Measurements from ENCODE around the gene RNF151.
"Not testable (repeated sequence)": the region's sequence is repeated elsewhere in the genome, so short reads cannot be mapped to it uniquely, and the experiment has no call there.

Gene RNF151

DNA sequence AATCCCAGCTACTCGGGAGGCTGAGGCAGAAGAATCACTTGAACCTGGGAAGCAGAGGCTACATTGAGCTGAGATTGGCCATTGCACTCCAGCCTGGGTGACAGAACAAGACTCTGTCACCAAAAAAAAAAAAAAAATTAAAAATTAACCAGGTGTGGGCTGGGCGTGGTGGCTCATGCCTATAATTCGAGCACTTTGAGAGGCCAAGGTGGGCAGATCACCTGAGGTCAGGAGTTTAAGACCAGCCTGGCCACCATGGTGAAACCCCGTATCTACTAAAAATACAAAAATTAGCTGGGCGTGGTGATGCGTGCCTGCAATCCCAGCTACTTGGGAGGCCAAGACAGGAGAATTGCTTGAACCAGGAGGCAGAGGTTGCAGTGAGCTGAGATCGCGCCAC lies 26.8 kb upstream of the RNF151 start:
- DNase-seq, result not testable (repeated sequence)

DNA sequence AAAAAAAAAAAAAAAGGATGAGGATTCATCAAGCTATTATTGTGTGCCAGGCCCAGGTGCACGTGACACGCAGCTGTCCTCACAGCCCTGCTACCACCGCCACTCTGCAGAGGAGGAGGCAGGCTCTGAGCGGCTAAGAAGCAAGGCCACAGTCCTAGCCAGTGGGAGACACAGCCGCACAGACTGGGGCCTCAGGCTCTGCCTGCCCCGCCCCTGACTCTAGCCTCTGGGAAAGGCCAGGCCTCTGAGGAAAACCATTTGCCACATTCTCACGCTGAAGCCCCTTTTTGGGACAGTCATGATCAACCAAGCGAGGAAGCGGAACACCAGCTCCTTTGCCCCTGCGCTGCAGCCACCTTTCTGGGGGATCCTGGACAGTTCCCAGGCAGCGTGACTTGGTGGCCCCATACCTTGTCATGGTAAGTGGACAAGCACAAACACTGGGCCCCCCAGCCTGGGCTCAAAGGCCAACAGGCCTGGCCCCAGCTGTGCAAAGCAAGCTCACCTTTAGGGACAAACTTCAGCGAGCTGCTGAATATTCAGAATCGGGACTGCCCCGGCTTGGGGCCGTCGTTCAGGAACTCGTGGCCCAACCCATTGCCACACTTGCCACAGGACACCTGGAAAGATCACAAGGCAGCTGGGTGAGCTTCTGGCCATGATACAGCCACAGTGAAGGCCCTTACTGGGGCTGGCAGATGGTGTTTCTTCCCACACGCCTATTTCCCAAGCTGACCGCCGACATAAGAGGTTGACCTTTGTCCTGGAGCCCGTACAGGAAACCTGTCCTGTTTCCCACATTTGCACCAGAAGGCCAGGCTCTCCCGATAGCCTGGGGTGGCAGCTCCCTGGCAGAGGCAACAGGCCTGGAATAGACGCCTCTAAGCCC lies 26.1 kb upstream of the RNF151 start:
- no peak for DNase-seq

DNA sequence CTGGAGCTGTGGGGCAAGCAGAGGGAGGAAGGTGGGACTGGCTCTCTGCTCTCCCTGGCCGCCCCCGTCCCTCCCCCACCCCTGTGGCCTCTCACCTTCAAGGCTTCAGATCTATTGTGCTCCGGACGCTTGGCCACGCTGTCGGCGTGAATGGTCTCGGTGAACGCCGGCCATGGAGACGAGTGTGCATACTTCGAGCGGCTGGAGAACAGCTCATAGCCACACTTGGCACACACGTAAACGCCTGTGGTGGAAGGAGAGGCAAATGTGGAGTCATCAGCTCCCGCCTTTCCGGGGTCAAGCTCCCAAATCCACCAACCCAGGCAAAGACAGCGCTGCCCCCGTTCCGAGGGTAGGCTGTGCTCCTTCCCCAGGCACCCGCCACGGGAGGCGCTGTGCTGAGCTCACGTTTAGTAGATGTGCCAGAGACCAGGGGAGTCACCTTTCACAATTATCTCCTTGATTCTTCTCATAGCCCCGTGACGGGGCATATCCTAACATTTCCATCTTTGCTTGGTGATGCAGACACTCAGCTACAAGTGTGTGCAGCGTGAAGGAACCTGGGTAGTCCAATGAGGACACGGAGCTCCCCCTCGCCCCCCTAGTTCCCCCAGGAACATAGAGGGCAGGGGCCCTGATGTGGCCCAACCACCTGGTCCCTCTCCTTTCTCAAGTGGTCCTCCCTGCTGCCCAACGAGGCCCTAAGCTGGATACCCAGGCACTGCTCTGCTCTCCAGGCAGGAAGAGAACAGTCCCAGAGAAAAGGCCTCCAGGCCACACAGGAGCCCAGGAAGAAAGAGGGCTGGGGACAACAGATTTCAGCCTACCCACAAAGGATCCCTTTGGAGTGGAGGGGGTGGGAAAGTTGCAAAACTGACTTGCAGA lies 25.3 kb upstream of the RNF151 start:
- DNase-seq, result no peak

DNA sequence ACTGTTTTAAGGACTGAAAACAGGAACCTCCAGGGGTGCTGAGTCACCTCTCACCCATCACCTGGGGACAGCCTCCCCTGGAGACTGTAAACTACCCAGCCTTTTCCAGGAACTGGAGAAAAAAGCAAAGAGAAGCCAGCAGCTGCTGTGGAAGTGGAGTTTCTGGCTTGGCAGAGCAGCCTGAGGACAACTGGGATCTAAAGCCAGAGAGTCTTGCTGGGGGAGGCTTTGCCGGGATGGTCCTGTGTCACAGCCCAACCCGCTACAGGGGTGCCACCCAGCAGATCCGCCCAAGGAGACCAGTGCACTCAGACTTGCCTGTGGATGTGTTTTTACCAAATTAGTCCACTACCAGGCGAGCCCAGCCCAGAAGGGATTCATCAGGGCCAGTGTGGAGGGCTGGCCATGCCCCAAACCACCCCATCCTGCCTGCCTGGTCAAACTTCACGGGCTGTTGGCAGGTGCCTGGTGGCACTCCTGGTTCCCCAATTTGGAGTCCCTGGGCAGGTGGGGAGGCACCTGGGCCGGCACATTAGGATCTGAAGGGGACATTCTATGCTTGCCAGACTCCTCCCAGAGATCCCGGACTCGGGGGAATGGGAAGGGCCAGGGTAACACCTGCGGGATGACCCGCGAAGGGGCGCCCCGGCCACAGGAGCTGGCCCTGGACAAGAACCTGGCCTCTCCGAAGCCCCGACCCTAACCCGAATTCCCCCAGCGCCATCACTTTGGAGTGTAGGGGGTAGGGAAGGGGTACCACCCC lies 24.4 kb upstream of the RNF151 start:
- DNase-seq, result no peak

DNA sequence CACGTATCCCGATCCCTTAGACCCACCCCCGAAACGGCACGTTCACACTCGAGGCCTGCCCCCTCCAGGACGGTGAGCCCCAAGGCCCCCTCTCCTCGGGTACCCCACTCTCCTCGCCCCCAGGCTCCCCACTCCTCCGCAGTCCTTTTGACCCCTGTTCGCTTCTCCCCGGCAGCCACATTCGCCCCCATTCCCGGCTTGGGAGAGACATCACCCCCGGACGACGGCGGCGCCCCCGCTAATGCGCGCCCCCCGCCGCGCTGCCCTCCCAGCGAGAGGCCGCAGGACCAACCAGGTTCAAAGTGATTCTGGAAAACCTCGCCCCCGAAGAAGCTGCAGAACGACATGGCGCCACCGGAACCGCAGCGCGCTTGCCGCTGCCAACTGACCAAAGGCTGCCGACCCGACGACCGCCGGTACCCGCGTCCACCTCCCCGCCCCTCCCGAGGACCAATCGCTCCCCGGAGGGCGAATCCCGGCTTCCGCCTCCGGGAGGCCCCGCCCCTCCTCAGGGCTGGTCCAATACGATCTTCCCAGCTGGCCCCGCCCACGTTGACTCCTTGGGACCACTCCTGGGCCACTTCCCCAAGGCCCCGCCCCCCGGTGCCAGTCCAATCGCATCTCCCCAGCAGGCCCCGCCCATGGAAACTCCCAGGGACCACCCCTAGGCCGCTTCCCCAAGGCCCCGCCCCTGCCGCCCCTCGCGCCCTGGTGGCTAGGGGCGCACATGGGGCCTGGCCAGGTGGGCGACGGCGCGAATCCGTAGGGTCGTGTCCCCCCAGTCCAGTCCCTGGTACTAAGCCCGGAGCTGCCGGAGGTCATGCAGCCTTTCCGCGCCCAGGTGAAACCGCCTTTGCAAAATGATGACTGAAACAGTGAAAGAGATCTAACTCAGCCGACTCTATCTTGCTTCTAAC lies 23.6 kb upstream of the RNF151 start, which contains the start of gene MSRB1:
MSRB1 (minus strand) TSS at position 390 of the 917 bp plus-strand sequence; CDS start at position 347, 43 bp downstream.
- peak; percentile 94 for DNase-seq

DNA sequence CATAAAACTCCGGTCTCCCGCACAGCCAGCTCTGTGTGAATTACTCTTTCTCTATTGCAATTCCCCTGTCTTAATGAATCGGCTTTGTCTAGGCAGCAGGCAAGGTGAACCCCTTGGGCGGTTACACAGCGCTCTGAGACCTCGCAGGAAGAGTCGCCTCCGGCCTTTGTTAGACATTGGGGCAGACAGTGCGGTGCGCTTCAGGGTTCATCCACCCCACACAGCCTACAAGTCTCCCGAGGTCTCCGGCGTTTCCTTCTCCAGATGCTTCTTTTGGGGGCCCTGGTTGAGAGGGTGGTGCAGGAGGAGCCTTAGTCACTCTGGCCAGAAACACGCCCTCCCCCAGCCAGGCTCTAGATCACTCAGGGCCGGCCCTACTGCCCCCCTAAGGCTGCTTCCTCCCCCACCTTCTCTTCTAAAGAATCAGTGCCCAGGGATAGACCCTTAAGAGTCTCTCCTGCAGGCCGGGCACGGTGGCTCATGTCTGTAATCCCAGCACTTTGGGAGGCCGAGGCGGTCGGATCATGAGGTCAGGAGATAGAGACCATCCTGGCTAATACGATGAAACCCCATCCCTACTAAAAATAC lies 21.9 kb upstream of the RNF151 start:
- no peak for DNase-seq

DNA sequence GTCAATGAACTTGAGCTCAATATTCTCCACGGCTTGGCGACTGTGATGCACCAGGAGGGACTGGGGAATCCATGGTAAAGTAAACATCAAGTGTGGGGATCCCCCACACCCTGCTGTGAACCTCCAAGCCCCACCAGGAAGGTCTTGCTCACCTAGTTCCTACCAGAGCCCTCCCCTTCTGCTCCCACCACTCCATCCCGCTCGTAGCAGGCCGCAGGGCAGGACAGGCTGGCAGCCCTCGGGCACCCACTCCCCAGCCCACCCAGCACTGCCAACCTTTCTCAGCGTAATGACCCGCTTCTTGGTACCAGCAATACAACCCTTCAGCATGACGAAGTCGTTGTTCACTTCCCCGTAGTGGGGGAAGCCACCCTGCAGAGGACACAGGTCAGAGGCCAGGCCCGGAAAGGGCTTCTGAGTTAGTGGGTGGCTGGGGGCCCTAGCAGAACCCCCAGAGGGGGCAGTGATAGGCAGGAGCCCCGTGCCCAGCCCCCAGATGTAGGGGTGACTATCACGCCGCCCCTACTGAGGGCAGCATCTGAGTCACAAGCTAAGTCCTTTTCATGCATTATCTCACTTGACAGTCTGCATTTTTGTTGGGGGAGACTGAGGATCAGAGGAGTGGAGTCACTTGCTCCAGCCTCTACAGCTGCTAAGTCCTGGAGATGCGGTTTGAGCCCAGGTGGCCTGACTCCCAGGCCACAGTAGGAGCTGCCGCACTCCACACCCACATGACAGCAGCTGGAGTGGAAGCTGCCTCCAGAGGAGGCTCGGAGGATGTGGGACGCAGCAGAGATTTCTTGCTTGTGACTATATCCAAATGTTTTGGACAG lies 20.9 kb upstream of the RNF151 start:
- DNase-seq, result no peak

DNA sequence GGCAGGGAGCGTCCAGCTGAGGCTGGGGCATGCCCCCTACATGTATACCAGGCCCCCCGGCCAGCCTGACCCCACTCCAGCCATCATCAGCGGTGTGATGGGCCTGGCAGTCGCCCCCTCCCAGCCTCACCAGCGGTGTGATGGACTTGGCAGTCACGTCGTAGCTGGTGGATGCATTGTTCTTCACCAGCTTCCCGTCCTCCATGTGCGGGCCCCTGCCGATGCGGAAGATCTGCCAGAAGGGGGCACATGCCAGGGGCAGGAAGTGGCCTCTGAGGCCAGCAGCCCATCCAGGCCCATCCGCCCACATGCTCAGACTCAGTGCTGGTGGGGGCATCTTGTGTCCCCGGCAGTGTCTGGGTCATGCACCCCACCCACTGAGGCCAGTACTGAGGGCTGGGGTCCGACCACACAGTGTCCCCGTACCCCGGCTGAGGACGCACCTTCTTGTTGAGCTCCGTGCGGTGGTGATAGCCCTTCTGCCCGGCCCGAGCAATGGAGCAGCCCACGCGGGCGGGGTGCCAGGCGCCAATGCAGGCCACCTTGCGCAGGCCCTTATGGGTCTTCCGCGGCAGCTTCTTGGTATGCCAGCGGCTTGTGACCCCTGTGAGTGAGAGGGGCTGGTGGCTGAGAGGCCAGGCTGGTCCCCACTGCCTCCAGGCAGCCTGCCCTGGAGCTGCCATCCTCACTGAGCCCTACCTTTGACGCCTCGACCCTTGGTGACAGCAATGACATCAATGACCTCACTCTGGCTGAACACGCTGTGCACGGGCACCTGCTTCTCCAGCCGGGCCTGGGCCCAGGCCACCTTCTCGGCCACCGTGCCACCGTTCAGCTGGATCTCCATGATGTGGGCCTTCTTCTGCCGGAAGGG lies 19.9 kb upstream of the RNF151 start:
- no peak for DNase-seq

DNA sequence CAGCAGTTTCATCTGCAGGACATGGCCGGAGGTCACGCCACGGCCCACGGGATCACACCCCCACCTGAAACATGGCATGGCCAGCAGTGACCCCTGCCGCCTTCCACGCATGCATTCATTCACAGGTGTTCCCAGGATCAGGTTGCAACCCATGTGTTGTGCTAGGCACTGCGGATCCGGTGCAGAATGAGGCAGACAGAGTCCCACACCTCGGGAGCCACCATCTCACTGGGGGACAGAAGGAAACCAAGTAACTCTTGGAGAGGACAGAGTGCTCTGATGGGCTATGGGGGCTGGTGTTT lies 19.3 kb upstream of the RNF151 start:
- no peak for DNase-seq

DNA sequence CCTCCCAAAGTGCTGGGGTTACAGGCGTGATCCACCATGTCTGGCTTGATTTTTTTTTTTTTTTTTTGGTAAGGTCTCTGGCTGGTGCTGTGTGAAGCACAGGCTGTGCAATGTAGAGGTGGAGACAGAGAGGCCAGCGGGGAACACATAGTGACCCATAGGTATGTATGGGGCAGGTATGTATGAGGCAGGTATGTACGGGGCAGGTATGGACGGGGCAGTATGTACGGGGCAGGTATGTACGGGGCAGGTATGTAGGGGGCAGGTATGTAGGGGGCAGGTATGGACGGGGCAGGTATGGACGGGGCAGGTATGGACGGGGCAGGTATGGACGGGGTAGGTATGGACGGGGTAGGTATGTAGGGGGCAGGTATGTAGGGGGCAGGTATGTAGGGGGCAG lies 17.1 kb upstream of the RNF151 start:
- DNase-seq, result no peak

DNA sequence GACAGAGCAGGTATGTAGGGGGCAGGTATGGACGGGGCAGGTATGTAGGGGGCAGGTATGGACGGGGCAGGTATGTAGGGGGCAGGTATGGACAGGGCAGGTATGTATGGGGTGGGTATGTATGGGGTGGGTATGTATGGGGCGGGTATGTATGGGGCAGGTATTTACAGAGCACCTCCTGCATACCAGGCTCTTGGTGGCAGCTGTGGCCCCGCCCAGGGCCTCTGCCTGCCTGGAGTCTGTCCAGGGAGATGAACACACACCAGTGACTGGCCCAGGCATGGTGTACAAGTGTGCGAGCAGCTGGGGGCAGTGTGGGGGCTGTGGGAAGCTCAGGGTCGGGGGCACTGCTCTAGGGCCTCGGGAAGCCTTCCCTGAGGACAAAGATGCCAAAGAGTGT lies 16.6 kb upstream of the RNF151 start:
- DNase-seq, result no peak

DNA sequence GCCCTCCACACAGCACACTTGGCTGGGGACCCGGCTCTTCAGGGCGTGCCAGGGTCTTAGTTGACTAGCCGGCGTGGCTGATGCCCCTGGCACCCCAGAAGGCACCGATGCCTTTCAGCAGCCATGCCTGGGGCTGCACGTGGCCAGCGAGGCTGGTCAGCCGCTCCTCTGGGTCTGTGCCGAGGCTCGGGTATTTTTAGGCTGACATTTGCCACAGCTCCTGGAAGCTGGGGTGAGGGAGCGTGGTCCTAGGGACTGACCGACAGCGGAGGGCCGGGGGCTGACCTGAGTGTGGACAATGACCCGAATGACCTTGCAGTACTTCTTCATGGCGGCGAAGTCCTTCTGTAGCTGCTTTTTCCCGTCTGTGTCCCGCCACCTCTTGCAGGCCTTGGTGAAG lies 16.1 kb upstream of the RNF151 start:
- no peak for DNase-seq

DNA sequence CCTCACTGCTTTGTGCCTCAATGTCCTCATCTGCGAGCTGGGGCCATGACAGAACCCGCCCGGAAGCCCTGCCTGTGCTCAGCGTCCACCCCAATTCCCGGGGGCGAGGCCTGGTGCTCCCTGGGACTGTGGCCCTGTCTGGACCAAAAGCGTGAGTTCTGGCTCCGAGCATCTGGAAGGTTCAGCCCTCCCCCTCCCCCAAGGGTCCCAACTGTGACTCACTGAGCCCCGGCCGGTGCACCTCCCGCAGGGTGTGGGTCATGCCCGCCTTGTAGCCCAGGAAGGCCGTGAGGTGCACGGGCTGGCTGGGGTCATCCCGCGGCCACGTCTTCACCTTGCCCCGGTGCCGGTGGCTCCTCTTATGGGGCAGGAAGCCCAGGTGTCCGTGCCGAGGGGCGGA lies 12.9 kb upstream of the RNF151 start:
- no peak for DNase-seq

DNA sequence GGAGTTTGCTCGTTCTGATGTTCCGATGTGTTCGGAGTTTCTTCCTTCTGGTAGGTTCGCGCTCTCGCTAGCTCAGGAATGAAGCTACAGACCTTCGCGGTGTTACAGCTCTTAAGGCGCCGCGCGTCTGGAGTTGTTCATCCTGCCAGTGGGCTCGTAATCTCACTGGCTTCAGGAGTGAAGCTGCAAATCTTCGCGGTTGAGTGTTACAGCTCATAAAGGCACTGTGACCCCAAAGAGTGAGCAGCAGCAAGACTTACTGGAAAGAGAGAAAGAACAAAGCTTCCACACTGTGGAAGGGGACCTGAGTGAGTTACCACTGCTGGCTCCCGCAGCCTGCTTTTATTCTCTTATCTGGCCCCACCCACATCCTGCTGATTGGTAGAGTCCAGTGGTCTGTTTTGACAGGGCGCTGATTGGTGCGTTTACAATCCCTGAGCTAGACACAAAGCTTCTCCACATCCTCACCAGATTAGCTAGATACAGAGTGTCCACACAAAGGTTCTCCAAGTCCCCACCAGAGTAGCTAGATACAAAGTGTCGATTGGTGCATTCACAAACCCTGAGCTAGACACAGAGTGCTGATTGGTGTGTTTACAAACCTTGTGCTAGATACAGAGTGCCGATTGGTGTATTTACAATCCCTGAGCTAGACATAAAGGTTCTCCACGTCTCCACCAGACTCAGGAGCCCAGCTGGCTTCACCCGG lies 9.1 kb upstream of the RNF151 start:
- not testable (repeated sequence) for DNase-seq

DNA sequence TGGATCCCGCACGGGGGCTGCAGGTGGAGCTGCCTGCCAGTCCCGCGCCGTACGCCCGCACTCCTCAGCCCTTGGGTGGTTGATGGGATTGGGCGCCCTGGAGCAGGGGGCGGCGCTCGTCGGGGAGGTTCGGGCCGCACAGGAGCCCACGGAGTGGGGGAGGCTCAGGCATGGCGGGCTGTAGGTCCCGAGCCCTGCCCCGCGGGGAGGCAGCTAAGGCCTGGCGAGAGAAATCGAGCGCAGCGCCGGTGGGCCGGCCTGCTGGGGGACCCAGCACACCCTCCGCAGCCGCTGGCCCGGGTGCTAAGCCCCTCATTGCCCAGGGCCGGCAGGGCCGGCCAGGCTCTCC lies 8.5 kb upstream of the RNF151 start:
- DNase-seq, result not testable (repeated sequence)

DNA sequence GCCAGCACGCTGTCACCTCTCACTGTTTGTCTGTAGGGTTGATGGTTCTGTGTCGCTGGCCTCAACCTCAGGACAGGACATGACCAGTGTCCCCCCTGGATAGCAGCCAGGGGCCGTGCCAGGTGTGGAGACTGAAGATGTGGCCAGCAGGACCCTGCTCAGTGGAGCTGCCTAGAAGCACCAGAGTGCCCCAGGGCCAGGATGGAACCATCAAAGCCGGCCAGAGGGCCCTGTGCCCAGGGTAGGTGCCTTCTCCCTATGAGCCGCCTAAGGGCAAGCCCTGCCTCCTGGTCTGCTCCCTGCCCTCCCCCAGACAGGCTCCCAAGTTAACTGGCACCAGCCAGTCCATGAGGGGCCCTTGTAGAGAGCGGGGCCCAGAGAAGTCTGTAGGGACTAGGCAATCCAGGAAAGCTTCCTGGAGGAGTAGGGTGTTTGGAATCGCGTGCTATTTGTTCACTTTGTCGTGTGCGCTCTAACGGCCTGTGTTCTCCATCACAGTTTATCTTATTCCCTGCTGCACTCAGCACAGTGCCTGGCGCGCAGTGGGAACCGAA lies 7.9 kb upstream of the RNF151 start:
- DNase-seq, result no peak

DNA sequence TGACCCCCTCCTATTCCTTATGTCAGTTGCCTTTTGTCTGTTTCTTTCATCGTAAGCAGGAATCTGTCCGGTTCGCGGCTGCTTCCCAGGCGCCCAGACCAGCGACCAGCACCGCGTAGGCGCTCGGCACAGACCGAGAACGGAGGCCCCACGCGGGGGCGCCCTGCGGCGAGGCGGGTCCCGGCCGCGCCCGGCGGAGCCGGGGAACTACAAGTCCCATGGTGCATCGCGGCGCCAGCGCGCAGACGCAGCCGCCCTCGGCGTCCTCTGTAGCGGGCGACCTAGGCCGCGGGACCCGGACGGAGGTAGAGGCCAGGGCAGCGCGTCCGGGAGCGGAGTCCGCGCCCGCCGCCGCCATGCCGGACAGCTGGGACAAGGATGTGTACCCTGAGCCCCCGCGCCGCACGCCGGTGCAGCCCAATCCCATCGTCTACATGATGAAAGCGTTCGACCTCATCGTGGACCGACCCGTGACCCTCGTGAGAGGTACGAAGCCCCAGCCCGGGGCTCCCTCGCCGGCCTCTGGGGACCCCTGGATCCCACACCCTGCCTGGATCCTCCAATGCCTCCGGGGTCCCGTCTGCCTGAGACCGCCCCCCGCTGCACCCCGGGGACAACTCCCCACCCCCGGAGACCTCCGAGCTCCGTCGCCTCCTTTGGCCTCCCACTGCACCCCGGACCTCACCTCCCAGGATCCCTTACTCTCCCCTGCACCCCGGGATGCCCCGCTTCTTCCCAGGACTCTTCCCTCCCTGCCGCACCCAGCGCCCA lies 7.2 kb upstream of the RNF151 start, which contains the start of gene NDUFB10:
NDUFB10 (plus strand) TSS at position 270 of the 771 bp plus-strand sequence; CDS start at position 357, 87 bp downstream.
- peak; percentile 83 for DNase-seq

Measured in activated gamma-delta T cell (primary cell).